Activated CD4-positive, alpha-beta T cell treated with anti-CD3 and anti-CD28 coated beads for 36 hours (primary cell): ENCODE data around the gene SORT1. TPM values are rescaled to one million over a fixed set of nuclear protein-coding genes. Genes with fewer than 3 reads are reported as not detected.
A peak's percentile ranks its signal among the peaks of the same experiment; 100 is the strongest.
"Not testable (repeated sequence)": the region's sequence is repeated elsewhere in the genome, so short reads cannot be mapped to it uniquely, and the experiment has no call there.

Experiments used
- ATAC-seq: fragments of 200-7000 bp; cut with Tn5 transposase; one replicate; pipeline ENCODE4 v1.10.0; 2021; ENCODE audit warnings: mild to moderate bottlenecking, moderate library complexity
- CTCF ChIA-PET: fragments of 350-600 bp; sonication (Branson Sonifier 250); formaldehyde crosslinking; loops from one replicate; lab custom pipeline; 2021; ENCODE audit warnings: antibody characterized with exemption; lab: Charles Lee
- POLR2A ChIA-PET: fragments of 350-600 bp; sonication (Branson Sonifier 250); formaldehyde crosslinking; loops from one replicate; lab custom pipeline; 2021; ENCODE audit warnings: antibody characterized with exemption, inconsistent platforms; lab: Charles Lee
- DNase-seq: peaks from one replicate; pipeline ENCODE4 v3.0.0-alpha.2; 2020
- H3K27ac Mint-ChIP-seq: one replicate; pipeline ENCODE4 v1.8.0; 2021; ENCODE audit warnings: mixed read lengths
- H3K27me3 Mint-ChIP-seq: one replicate; pipeline ENCODE4 v1.8.0; 2021; ENCODE audit warnings: mixed read lengths
- H3K36me3 Mint-ChIP-seq: one replicate; pipeline ENCODE4 v1.8.0; 2021; ENCODE audit warnings: low read depth, mixed read lengths
- H3K4me1 Mint-ChIP-seq: one replicate; pipeline ENCODE4 v1.8.0; 2021; ENCODE audit warnings: mixed read lengths
- H3K4me3 Mint-ChIP-seq: one replicate; pipeline ENCODE4 v1.8.0; 2021; ENCODE audit warnings: mild to moderate bottlenecking, moderate library complexity, mixed read lengths
- H3K9me3 Mint-ChIP-seq: one replicate; pipeline ENCODE4 v1.8.0; 2021; ENCODE audit warnings: low read depth, mixed read lengths
- intact Hi-C, 2 experiments: fragments of 100-400 bp; cut with DNase I in 1 of 2; cut with micrococcal nuclease in 1 of 2; formaldehyde crosslinking; loops; one replicate each; pipeline versions ENCODE4 v1.14.2 to v1.15.1; 2022 to 2024; cut with DNase I, micrococcal nuclease
- total RNA-seq, 2 experiments: library from RNA; stranded (reverse); gene quantifications; one replicate each; pipeline ENCODE4 v1.2.3, GENCODE V29; 2021

SORT1 gene
- under 1 TPM; 0.39 to 0.55 TPM for total RNA-seq

DNA sequence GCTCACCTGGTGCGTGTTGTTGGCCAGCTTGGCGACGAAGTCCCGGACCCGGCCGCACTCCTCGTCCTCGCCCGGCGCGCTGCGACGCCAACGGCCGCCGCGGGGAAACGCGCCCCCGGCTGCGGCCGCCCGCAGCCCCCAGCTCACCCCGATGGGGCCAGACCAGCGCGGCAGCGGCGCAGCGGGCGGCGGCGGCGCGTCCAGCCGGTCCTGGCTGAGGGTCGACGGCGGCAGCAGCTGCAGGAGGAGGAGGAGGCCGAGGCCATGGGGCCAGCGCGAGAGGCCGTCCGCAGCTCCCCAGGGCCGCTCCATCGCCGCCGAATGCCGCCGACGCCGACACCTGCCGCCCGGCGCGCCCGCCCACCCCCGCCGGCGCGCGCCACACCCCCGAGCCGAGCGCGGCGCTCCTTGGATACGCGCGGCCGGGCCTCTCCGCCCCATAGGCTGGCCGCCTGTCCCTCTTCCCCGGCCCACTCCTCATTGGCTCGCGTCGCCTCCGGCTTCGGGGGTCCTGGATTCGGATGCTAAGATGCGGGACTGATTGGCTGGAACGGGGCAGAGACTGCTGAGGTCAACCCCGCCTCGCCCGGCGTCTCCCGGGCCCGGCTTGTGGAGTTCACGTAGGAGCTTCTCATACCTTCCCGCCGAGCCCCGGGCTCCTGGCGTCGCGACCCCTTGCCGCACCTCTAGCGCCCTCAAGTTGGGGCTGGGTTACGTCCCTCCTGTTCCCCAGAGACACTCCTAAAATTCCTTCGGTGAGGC is at the start of gene SORT1:
Gene SORT1, minus strand, starts transcription at position 338 of the 762 bp plus-strand sequence. Its CDS starts 26 bp downstream, at position 312.
- POLR2A ChIA-PET, result no interaction called here

GRCh38 chr1:109445949-109446695 is 48.4 kb upstream of the SORT1 start:
- DNase-seq, H3K36me3 Mint-ChIP-seq, intact Hi-C loops, H3K27ac Mint-ChIP-seq, H3K4me3 Mint-ChIP-seq, POLR2A ChIA-PET, ATAC-seq, H3K9me3 Mint-ChIP-seq, H3K4me1 Mint-ChIP-seq: not testable (repeated sequence)
- CTCF ChIA-PET, result interaction anchor here (0.5 to 1.0 kb wide), 2 partner anchors 19 to 171 kb away, joined by 3 read pairs; no protein-coding TSS in a partner anchor
- H3K27me3 Mint-ChIP-seq, result peaks cover 12% of the 10 kb centered on the region

More for the DNA sequence above, at the start of gene SORT1:
- CTCF ChIA-PET, result interaction anchor here (0.6 to 8.0 kb wide), 21 partner anchors 8 to 207 kb away, joined by 3 to 122 read pairs (median 8); partner anchors contain the start of gene PSRC1
- H3K36me3 Mint-ChIP-seq, result peaks cover 3% of the 10 kb centered on the region
- intact Hi-C loops, result loop anchor here in 1 of 2 experiments (2.0 kb wide), 1 partner anchor 135 kb away; no protein-coding TSS in a partner anchor
- H3K4me3 Mint-ChIP-seq, result peak within 1 kb of the TSS; percentile 71
- peaks cover 13% of the 10 kb centered on the region for H3K4me1 Mint-ChIP-seq
- DNase-seq (peak; percentile 75), ATAC-seq (peak; percentile 97)
- H3K9me3 Mint-ChIP-seq, result no peaks in the 10 kb centered on the region
- H3K27me3 Mint-ChIP-seq, result peaks cover 36% of the 10 kb centered on the region
- H3K27ac Mint-ChIP-seq, result no peak within 1 kb of the TSS

DNA sequence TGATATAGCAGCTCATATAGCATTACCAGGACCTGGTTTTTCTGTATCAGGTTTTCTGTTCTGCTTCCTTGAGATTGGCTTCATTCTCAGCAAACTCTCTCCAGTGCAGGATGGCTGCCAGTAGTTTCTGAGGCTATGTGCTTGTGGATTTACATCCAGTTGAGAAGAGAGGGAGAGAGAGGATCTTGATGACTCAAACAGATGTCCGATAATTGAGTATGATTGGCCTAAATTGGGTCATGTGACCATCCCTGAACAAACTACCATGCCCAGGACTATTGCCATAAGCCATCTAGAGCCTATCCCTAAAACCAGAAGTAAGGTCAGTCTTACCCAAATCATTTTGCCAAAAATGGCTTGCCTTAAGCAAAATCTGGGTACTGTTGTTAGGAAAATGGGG is 46.6 kb upstream of the SORT1 start:
- H3K4me1 Mint-ChIP-seq, result no peaks in the 10 kb centered on the region
- no peaks in the 10 kb centered on the region for H3K36me3 Mint-ChIP-seq
- ChIA-PET POLR2A (no interaction called here), CTCF (interaction anchor here (1.2 kb wide), 1 partner anchor 88 kb away, joined by 3 read pairs; no protein-coding TSS in a partner anchor)
- no peak for ATAC-seq
- H3K4me3 Mint-ChIP-seq, result no peak overlapping the region
- no peak overlapping the region for H3K27ac Mint-ChIP-seq
- intact Hi-C loops, result no loop called here
- no peaks in the 10 kb centered on the region for H3K9me3 Mint-ChIP-seq
- H3K27me3 Mint-ChIP-seq, result peaks cover 6% of the 10 kb centered on the region
- DNase-seq, result no peak

DNA sequence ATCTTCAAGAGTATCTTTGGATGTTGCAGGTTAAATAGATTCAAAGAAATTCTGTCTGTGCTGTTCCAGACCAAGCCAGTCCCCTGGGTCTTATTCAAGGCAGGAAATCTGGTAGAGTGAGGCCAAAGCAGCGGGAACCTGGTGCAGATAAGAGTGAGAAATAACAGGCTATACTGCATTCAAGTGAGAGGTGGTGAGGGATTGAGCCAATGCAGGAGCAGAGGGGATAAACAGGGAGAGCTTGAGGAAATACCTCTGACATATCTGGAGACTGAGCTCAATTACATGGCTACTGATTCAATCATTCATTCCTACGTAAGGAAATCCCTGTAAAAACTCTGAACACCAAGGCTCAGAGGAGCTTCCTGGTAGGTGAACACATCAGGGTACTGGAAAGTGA is 45.8 kb upstream of the SORT1 start:
- intact Hi-C loops, result no loop called here
- H3K36me3 Mint-ChIP-seq, result no peaks in the 10 kb centered on the region
- ChIA-PET POLR2A (no interaction called here), CTCF (interaction anchor here (0.5 kb wide), 2 partner anchors 30 to 355 kb away, joined by 3 to 4 read pairs; no protein-coding TSS in a partner anchor)
- peaks cover 6% of the 10 kb centered on the region for H3K27me3 Mint-ChIP-seq
- no peak overlapping the region for H3K4me3 Mint-ChIP-seq
- H3K9me3 Mint-ChIP-seq, result no peaks in the 10 kb centered on the region
- DNase-seq, result no peak
- H3K27ac Mint-ChIP-seq, result no peak overlapping the region
- no peak for ATAC-seq
- H3K4me1 Mint-ChIP-seq, result no peaks in the 10 kb centered on the region

DNA sequence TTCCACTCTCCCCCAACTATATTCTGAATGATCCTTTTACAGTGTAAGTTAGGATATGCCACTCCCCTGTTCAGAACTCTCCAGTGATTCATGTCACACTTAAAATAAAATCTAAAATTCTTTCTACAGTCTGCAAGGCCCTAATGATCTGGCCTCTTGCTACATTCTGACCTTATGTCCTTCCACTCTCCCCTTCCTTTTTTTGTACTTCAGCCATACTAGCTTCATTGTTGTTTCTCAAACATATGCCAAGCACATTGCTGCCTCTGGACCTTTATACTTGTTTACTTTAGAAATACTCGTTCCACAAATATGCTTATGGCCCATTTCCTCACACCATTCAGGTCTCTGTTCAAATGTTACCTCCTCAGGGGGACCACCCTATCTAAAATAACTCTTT is 43.4 kb upstream of the SORT1 start:
- ATAC-seq, result no peak
- H3K27ac Mint-ChIP-seq, result no peak overlapping the region
- no peaks in the 10 kb centered on the region for H3K9me3 Mint-ChIP-seq
- POLR2A ChIA-PET, result no interaction called here
- no peak overlapping the region for H3K4me3 Mint-ChIP-seq
- no peaks in the 10 kb centered on the region for H3K4me1 Mint-ChIP-seq
- CTCF ChIA-PET, result interaction anchor here (0.7 kb wide), 1 partner anchor 17 kb away, joined by 3 read pairs; no protein-coding TSS in a partner anchor
- no peak for DNase-seq
- peaks cover 4% of the 10 kb centered on the region for H3K27me3 Mint-ChIP-seq
- intact Hi-C loops, result no loop called here
- no peaks in the 10 kb centered on the region for H3K36me3 Mint-ChIP-seq

DNA sequence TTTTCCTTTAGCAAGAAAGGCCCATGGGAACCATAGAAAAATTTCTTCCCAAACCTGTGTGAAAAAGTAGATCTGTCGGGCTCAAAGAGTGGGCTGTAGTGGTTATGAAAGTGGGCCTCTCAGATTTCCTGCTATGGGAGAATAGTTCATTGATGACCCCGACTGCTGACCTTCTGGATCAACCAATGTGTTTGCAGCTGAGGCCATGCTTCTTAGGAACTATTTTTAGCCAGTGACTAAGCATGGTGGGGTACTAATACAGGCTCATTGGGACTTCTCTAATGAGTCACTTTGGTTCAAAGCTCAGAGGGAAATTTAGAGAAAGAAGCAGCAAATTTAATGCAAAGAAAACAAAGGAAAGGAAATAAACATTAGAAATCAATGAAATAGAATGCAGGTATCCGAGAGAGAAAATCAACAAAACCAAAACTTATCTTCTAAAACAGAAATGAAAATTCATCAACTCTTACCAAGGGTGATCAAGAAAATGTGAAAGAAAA is 41.1 kb upstream of the SORT1 start:
- Mint-ChIP-seq H3K4me1 (no peaks in the 10 kb centered on the region), H3K27ac (no peak overlapping the region), H3K27me3 (peaks cover 5% of the 10 kb centered on the region), H3K4me3 (no peak overlapping the region), H3K9me3 (no peaks in the 10 kb centered on the region), H3K36me3 (no peaks in the 10 kb centered on the region)
- ChIA-PET POLR2A (no interaction called here), CTCF (no interaction called here)
- intact Hi-C loops, result no loop called here
- no peak for DNase-seq
- ATAC-seq, result peak; percentile 83

DNA sequence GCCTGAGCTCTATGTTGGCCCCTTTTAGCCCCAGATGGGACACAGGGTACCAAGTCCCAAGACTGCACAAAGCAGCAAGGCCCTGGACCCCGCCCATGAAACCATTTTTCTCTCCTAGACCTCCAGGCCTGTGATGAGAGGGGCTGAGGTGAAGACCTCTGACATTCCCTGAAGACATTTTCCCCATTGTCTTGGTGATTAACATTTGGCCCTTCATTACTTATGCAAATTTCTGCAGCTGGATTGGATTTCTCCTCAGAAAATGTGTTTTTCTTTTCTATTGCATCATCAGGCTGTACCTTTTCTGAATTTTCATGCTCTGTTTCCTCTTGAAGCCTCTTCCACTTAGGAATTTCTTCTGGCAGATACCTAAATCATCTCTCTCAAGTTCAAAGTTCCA is 36.8 kb upstream of the SORT1 start:
- no peak overlapping the region for H3K4me3 Mint-ChIP-seq
- intact Hi-C loops, result no loop called here
- H3K9me3 Mint-ChIP-seq, result no peaks in the 10 kb centered on the region
- ATAC-seq (no peak), DNase-seq (no peak)
- no peaks in the 10 kb centered on the region for H3K36me3 Mint-ChIP-seq
- POLR2A ChIA-PET, result no interaction called here
- no peak overlapping the region for H3K27ac Mint-ChIP-seq
- peaks cover 5% of the 10 kb centered on the region for H3K27me3 Mint-ChIP-seq
- H3K4me1 Mint-ChIP-seq, result no peaks in the 10 kb centered on the region
- CTCF ChIA-PET, result interaction anchor here (0.6 kb wide), 1 partner anchor 27 kb away, joined by 3 read pairs; no protein-coding TSS in a partner anchor

- Mint-ChIP-seq H3K9me3 (no peaks in the 10 kb centered on the region), H3K4me3 (no peak overlapping the region), H3K27me3 (peaks cover 5% of the 10 kb centered on the region), H3K36me3 (no peaks in the 10 kb centered on the region), H3K27ac (no peak overlapping the region), H3K4me1 (no peaks in the 10 kb centered on the region)
- no peak for ATAC-seq
- CTCF ChIA-PET, result no interaction called here
- intact Hi-C loops, result no loop called here
- no peak for DNase-seq
- POLR2A ChIA-PET, result no interaction called here
Observed at GRCh38 chr1:109433322-109433721, 35.6 kb upstream of the SORT1 start.

DNA sequence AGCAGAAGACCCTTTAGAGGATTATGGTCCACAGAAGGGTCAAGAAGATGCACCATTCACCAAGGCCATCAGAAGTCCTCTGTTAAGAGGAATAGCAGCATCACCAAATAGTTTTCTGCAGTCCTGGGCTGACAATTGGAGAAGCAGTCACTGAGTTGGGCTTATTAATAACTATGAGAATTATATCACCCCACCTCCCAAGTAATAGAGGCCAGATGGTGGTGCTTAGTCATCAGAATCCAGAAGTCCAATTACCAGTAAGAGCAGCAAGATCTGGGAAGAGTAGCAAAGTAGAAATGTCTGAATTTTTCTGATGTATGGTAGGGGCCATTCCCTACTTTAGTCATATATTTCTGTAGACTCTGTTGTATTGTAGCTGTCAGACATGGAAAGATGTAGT is 34.6 kb upstream of the SORT1 start:
- DNase-seq (no peak), ATAC-seq (no peak)
- CTCF ChIA-PET, result interaction anchor here (0.7 kb wide), 1 partner anchor 255 kb away, joined by 3 read pairs; no protein-coding TSS in a partner anchor
- no peak overlapping the region for H3K27ac Mint-ChIP-seq
- intact Hi-C loops, result no loop called here
- H3K9me3 Mint-ChIP-seq, result no peaks in the 10 kb centered on the region
- H3K36me3 Mint-ChIP-seq, result no peaks in the 10 kb centered on the region
- POLR2A ChIA-PET, result no interaction called here
- H3K4me3 Mint-ChIP-seq, result no peak overlapping the region
- peaks cover 6% of the 10 kb centered on the region for H3K4me1 Mint-ChIP-seq
- peaks cover 5% of the 10 kb centered on the region for H3K27me3 Mint-ChIP-seq

GRCh38 chr1:109427171-109427467 is 29.4 kb upstream of the SORT1 start:
- H3K9me3 Mint-ChIP-seq, result no peaks in the 10 kb centered on the region

More at GRCh38 chr1:109427171-109427467, 29.4 kb upstream of the SORT1 start:
- Mint-ChIP-seq H3K27me3 (no peaks in the 10 kb centered on the region), H3K4me3 (peak overlapping the region; percentile 91), H3K36me3 (peaks cover 28% of the 10 kb centered on the region), H3K4me1 (peaks cover 30% of the 10 kb centered on the region), H3K27ac (peak overlapping the region; percentile 96)
- CTCF ChIA-PET, result interaction anchor here (0.6 to 2.2 kb wide), 5 partner anchors 20 to 351 kb away, joined by 3 to 7 read pairs (median 3); partner anchors contain the start of gene CYB561D1
- intact Hi-C loops, result loop anchor here (2.0 to 10.0 kb wide), 10 partner anchors 315 to 1448 kb away; partner anchors contain the start of genes RBM15 (in 2 of the 2), TMEM167B (in 2 of the 2), AHCYL1 (in 1 of the 2) and CD53 (in 1 of the 2)
- ATAC-seq (no peak), DNase-seq (no peak)
- POLR2A ChIA-PET, result interaction anchor here (0.7 to 2.1 kb wide), 3 partner anchors 55 to 121 kb away, joined by 3 to 11 read pairs (median 4); partner anchors contain the start of gene GNAI3
